Subcutaneous adipose tissue (tissue), 4 donors: ENCODE results near the gene PILRA. TPM values are rescaled to one million over a fixed set of nuclear protein-coding genes. Genes with fewer than 3 reads are reported as not detected.

Source experiments
- CTCF ChIP-seq: fragments of 450-650 bp; IDR thresholded peaks from one replicate; pipeline ENCODE4 v1.5.1; 2016; ENCODE audit warnings: low read depth, mild to moderate bottlenecking, control low read depth, antibody characterized with exemption, moderate library complexity
- total RNA-seq, 4 donors: library from RNA; depleted of rRNA; stranded (reverse); fragments of >200 nt; gene quantifications; one replicate each; pipeline ENCODE4 v1.1.0, GENCODE V29; 2016

Gene PILRA
- total RNA-seq, 4 donors from 2014 or later, result 8.0 to 44.2 (median 9.9) TPM

- no peak for TF ChIP-seq CTCF
Measured at GRCh38 chr7:100370746-100371145, 2.5 kb upstream of the PILRA start.

GRCh38 chr7:100371561-100372171, 1.6 kb upstream of the PILRA start:
- TF ChIP-seq CTCF, result no peak

- TF ChIP-seq CTCF, result no peak
Measured at GRCh38 chr7:100372256-100372655, 1.0 kb upstream of the PILRA start.

GRCh38 chr7:100372694-100373093, 593 bp upstream of the PILRA start:
- TF ChIP-seq CTCF, result no peak

- TF ChIP-seq CTCF, result no peak
Measured at GRCh38 chr7:100374601-100375000, 1.3 kb downstream of the PILRA start.

GRCh38 chr7:100376066-100376465, 2.8 kb downstream of the PILRA start:
- no peak for TF ChIP-seq CTCF

GRCh38 chr7:100378114-100378755, 4.9 kb downstream of the PILRA start:
- no peak for TF ChIP-seq CTCF
